Activated CD8-positive, alpha-beta memory T cell treated with anti-CD3 and anti-CD28 coated beads for 48 hours (primary cell): ENCODE data around the gene STOM.
"Not testable (repeated sequence)": the region's sequence is repeated elsewhere in the genome, so short reads cannot be mapped to it uniquely, and the experiment has no call there.

ENCODE experiments used
- DNase-seq, 3 experiments: peaks; one replicate each; pipeline ENCODE4 v3.0.0-alpha.2; 2020; ENCODE audit warnings: low read depth in 2 of 3, low spot score in 2 of 3

The STOM gene, protein sequence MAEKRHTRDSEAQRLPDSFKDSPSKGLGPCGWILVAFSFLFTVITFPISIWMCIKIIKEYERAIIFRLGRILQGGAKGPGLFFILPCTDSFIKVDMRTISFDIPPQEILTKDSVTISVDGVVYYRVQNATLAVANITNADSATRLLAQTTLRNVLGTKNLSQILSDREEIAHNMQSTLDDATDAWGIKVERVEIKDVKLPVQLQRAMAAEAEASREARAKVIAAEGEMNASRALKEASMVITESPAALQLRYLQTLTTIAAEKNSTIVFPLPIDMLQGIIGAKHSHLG

GRCh38 chr9:121369595-121370265 lies at the start of gene STOM:
TSS of gene STOM (minus strand) at chr9:121370250. CDS start at chr9:121370187, 63 bp downstream.
- no peak for DNase-seq

GRCh38 chr9:121411993-121412392 lies 41.9 kb upstream of the STOM start:
- no peak for DNase-seq

DNA sequence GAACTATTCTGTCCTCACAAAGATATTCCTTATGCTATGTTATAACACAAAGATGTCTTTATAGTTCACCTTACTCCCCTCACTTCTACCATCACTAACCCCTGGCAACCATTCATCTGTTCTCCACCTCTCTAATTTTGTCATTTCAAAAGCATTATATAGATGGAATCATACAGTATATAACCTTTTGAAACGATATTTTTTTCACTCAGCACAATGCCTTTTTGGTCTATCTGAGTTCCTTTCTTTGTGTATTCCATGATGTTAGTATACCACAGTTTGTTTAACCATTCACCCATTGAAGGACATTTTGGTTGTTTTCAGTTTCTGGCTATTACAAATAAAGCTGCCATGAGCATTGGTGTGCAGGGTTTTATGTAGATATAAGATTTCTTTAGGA lies 35.8 kb upstream of the STOM start:
- no peak for DNase-seq

DNA sequence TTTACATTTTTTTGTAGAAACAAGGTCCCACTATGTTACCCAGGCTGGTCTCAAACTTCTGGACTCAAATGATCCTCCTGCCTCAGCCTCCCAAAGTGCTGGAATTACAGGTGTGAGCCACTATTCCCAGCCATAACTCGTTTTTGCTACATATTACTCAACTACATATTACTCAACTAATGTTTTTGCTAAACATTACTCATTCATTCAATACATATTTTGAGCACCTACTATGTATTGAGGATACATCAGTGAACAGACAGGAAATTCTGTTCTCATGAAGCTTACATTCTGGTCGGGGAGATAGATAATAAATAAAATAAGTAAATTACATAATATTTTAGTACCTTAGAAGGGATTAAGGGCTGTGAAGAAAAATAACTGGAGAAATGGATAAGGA lies 34.9 kb upstream of the STOM start:
- no peak for DNase-seq

DNA sequence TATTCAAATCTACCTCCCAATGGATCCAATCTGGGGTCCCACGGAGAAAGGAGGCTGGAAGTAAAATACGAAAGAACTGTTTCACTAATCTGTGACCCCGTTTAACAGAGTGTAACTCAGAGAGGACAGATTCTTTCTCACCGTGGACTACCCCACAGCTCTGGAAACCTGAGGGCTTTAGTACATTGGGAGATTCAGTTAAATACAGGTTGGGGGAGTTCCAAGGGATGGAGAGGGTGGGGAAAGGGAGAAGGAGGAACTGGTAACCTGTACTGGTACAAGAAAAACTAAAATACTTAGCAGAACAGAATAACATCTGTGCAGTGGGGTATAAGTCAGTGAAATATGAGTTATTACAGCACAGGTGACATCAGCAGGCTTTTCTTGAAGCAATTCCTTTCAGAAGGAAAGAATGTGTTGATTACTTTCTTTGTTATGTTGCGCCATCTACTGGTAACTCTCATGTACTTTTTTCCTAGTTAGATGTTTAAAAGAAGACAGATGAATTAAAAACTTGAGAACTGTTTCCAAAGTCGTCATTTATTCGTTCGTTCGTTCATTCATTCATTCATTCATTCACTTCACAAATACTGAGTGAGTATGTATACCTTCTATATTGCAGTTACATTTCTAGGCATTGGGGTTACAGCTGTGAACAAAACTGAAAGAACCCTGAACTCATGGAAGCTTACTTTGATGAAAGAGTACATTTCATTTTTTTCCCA lies 30.0 kb upstream of the STOM start:
- no peak for DNase-seq

DNA sequence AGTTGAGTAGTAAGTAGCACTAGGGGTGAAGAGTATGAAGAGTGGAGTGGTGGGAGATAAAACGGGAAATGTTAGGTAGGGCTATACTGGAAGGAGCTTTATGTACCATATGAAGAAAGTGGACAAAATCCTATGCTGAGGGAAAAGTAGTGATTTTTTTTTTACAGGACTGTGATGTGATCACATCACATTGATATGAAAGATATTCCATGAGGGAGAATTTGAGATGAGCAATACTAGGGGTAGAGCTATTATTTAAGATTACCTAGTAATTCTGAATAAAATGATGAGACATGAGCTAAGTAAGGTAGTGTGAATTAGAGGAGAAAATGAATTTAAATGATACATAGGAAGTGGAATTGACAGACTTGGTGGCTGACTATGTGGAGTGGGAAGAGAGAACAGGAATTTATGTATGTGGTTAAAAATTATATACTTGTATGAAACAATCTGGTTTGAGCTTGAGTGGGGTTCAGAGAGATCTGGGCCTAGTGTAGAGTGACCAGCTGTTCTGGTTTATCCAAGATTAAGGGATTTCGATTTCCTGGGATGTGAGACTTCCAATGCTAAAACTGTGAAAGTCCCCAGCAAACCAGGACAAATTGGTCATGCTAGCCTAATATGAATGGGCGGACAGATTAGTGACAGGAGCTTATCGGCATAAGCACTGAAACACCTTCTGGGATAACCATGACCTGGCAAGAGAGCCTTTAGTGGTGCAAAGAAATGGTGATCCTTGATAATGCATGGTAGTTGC lies 29.3 kb upstream of the STOM start:
- no peak for DNase-seq

DNA sequence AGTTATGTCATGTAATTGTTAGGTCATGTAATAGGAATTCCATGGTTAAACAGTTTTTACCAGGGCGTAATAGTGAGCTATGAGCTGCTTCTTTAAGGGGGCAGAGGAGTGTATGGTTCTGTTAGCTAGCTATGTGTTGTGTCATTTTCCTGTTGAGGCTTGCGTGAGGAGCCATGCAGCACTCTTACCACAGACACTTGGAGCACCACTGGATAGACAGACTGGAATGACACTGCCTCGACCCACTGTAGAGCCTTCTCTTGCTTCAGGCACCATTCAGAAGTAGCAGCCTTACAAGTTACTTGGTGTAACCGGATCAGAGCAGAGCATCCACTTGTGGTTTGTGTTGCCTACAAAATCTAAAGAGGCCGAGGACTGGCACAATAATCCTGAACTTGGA lies 28.3 kb upstream of the STOM start:
- DNase-seq = no peak

GRCh38 chr9:121397277-121397676 lies 27.2 kb upstream of the STOM start:
- DNase-seq = not testable (repeated sequence)

GRCh38 chr9:121395558-121395957 lies 25.5 kb upstream of the STOM start:
- no peak for DNase-seq

DNA sequence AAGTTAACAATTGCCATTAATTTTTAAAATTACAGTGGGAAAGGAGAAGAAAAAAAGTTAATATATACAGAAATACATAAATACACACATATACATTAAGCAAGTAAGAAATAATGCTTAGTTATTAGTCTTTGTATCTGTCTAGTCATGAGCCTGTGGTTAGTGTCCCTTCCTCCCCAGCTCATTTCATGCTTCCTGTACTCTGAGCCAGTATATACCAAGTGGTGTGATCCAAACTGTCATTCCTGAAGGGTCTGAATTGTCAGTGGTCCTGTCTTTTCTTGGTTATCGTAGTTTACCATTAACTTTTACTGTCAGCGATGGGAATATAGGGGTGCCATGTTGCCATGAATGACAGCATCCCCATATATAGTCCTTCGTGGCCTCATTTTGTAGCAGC lies 24.2 kb upstream of the STOM start:
- no peak for DNase-seq

- no peak for DNase-seq
These were observed 23.3 kb upstream of the STOM start for GRCh38 chr9:121393318-121393717.

DNA sequence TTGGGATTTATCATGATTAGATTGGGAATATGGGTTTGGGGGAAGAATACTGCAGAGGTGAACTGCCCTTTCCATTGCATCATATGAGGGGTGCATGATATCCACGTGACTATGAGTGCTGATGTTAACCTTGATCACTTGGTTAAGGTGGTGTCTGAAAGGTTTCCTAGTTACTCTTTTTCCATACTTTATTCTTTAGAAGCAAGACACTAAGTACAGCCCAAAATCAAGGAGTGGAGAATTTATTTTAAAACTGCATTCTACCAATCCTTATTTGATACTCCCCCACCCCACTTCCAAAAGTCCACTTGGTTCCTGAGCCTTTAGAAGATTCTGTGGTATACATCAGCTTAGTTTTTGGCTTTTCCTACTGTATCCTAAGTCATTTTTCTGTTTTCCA lies 20.3 kb upstream of the STOM start:
- DNase-seq = no peak

DNA sequence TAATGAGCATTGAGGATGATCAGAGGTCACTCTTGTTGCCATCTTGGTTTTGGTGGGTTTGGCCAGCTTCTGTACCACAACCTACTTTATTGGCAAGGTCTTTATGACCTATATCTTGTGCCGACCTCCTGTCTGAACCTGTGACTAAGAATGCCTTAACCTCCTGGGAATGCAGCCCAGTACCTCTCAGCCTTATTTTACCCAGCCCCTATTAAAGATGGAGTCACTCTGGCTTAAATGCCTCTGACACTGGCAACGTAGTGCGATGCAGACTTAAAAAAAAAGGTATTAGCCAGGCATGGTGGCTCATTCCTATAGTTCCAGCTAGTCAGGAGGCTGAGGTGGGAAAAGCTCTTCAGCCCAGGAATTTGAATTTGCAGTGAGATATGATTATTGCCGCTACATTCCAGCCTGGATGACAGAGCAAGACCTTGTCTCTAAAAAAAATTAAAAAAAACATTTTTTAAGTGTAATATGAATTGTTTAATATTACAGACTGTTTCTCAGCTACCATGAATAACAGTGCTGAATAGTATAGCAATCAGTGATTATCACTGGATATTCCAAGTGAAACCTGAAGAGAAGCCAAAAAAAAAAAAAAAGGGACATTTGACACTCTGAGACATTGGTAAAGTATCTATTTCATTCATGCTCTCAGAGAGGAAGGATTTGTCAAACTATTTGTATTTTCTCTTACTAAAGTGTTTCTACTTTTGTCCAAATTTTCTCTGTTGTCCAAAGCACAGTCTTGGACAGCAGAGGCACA lies 18.3 kb upstream of the STOM start:
- DNase-seq = no peak

DNA sequence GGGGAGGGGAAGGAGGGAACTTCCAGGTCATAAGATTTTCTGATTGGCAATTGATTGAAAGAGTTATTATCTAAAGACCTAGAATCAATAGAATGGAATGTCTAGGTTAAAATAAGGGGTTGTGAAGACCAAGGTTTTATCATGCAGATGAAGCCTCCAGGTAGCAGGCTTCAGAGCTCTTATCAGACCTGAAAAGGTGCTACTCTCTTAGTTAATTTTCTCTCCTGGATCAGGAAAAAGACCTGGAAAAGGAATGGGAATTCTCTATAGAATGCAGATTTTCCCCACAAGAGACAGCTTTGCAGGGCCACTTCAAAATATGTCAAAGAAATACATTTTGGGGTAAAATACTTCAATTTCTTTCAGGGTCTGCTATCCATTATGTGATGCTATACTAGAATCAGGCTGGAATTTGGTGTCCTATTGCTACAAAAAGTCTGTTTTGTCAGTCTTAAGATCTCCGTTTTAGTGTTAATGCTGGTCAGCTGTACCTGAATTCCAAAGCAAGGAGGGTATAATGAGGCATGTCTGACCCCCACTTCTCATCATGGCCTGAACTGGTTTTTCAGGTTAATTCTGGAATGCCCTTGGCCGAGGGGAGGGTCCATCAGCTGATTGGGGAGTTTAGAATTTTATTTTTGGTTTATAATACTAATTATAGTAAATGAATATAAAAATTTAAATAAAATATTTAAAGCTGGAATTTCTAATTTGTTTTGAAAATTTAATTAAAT lies 16.6 kb upstream of the STOM start:
- no peak for DNase-seq

DNA sequence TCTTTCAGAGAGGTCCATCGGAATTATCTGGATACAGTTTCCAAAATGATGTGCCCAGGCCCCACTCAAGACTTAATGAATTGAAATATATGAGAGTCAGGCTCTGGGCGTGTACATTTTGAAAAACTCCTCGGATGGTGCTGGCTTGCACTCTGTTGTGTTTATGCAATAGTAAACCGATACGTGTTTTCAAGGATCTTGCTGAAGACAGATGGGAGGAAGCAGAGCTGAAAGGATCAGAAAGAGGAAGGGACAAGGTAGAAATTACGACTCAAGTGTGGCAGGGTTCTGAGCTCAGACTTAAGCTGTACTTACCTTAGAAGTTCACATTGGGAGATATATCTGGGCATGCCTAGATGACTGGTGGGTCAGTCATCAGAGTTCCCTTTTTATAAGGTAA lies 13.7 kb upstream of the STOM start:
- no peak for DNase-seq

DNA sequence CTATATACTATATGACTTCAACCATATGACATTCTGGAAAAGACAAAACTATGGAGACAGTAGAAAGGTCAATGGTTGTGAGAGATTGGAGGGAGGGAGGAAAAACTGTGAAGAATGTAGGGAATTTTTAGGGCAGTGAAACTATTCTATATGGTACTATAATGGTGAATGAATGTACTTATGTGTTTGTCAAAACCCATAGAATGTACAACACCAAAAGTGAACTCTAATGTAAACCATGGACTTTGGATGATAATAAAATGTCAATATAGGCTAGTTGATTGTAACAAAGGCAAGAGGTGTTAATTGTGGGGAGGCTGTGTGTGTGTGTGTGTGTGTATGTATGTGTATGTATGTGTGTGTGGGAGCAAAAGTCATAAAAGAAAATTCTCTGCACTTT lies 10.8 kb upstream of the STOM start:
- DNase-seq = no peak

GRCh38 chr9:121376214-121376830 lies 6.3 kb upstream of the STOM start:
- DNase-seq = no peak

GRCh38 chr9:121373011-121373729 lies 3.1 kb upstream of the STOM start:
- DNase-seq = no peak
